Mononuclear cell (primary cell): ENCODE measurements around the gene TENM3. TPM values are rescaled to one million over a fixed set of nuclear protein-coding genes. Genes with fewer than 3 reads are reported as not detected.

Experiments used
- H3K27me3 ChIP-seq: 2 replicates; pipeline ENCODE4 v1.6.0; 2011; ENCODE audit warnings: low read length, control low read depth; ENCODE audit not compliant: insufficient read depth
- H3K4me1 ChIP-seq: 2 replicates; pipeline ENCODE4 v1.5.1; 2011; ENCODE audit warnings: mild to moderate bottlenecking, low read length, control low read depth; ENCODE audit not compliant: insufficient read depth
- H3K4me3 ChIP-seq: 2 replicates; pipeline ENCODE4 v1.5.1; 2011; ENCODE audit warnings: mild to moderate bottlenecking, low read length, moderate library complexity
- H3K9me3 ChIP-seq: 2 replicates; pipeline ENCODE4 v1.5.1; 2011; ENCODE audit warnings: low read depth, mild to moderate bottlenecking, control low read depth, low read length
- total RNA-seq: library from RNA; depleted of rRNA; stranded (reverse); fragments of >200 nt; gene quantifications from one replicate; pipeline ENCODE4 v1.2.3, GENCODE V29; 2012

Gene TENM3
- total RNA-seq, 1 donor = not detected

- Histone ChIP-seq H3K4me1 (no peaks in the 10 kb centered on the region), H3K27me3 (no peaks in the 10 kb centered on the region), H3K4me3 (no peak overlapping the region), H3K9me3 (no peaks in the 10 kb centered on the region)
Observed at GRCh38 chr4:182391111-182391684, 148.0 kb downstream of the TENM3 start.

- no peaks in the 10 kb centered on the region for H3K27me3 ChIP-seq
- no peaks in the 10 kb centered on the region for H3K9me3 ChIP-seq
- H3K4me3 ChIP-seq = no peak overlapping the region
- no peaks in the 10 kb centered on the region for H3K4me1 ChIP-seq
Observed at GRCh38 chr4:182394181-182394580, 151.0 kb downstream of the TENM3 start.

- Histone ChIP-seq H3K27me3 (no peaks in the 10 kb centered on the region), H3K9me3 (no peaks in the 10 kb centered on the region), H3K4me1 (no peaks in the 10 kb centered on the region), H3K4me3 (no peak overlapping the region)
Observed at GRCh38 chr4:182400081-182400480, 156.9 kb downstream of the TENM3 start.

GRCh38 chr4:182400790-182401189 lies 157.6 kb downstream of the TENM3 start:
- H3K4me1 ChIP-seq = no peaks in the 10 kb centered on the region
- H3K4me3 ChIP-seq = no peak overlapping the region

GRCh38 chr4:182404376-182404775 lies 161.2 kb downstream of the TENM3 start:
- no peak overlapping the region for H3K4me3 ChIP-seq
- no peaks in the 10 kb centered on the region for H3K9me3 ChIP-seq
- H3K27me3 ChIP-seq = no peaks in the 10 kb centered on the region
- no peaks in the 10 kb centered on the region for H3K4me1 ChIP-seq

More at GRCh38 chr4:182400790-182401189, 157.6 kb downstream of the TENM3 start:
- Histone ChIP-seq H3K9me3 (no peaks in the 10 kb centered on the region), H3K27me3 (no peaks in the 10 kb centered on the region)

- no peaks in the 10 kb centered on the region for H3K9me3 ChIP-seq
- H3K27me3 ChIP-seq = no peaks in the 10 kb centered on the region
- H3K4me1 ChIP-seq = no peaks in the 10 kb centered on the region
- no peak overlapping the region for H3K4me3 ChIP-seq
Observed at GRCh38 chr4:182405087-182405486, 161.9 kb downstream of the TENM3 start.

GRCh38 chr4:182409271-182409670 lies 166.1 kb downstream of the TENM3 start:
- Histone ChIP-seq H3K4me1 (no peaks in the 10 kb centered on the region), H3K4me3 (no peak overlapping the region), H3K9me3 (peaks cover 6% of the 10 kb centered on the region), H3K27me3 (no peaks in the 10 kb centered on the region)

- Histone ChIP-seq H3K27me3 (no peaks in the 10 kb centered on the region), H3K4me3 (no peak overlapping the region), H3K4me1 (no peaks in the 10 kb centered on the region), H3K9me3 (peaks cover 6% of the 10 kb centered on the region)
Observed at GRCh38 chr4:182411391-182411790, 168.2 kb downstream of the TENM3 start.

- Histone ChIP-seq H3K9me3 (peaks cover 6% of the 10 kb centered on the region), H3K4me1 (no peaks in the 10 kb centered on the region), H3K4me3 (no peak overlapping the region), H3K27me3 (no peaks in the 10 kb centered on the region)
Observed at GRCh38 chr4:182413550-182413949, 170.3 kb downstream of the TENM3 start.

- H3K4me3 ChIP-seq = no peak overlapping the region
- H3K9me3 ChIP-seq = peaks cover 6% of the 10 kb centered on the region
- H3K27me3 ChIP-seq = no peaks in the 10 kb centered on the region
Observed at GRCh38 chr4:182415116-182415515, 171.9 kb downstream of the TENM3 start.

GRCh38 chr4:182416067-182416466 lies 172.9 kb downstream of the TENM3 start:
- H3K4me3 ChIP-seq = no peak overlapping the region
- no peaks in the 10 kb centered on the region for H3K4me1 ChIP-seq
- H3K27me3 ChIP-seq = no peaks in the 10 kb centered on the region
- H3K9me3 ChIP-seq = peaks cover 6% of the 10 kb centered on the region

More at GRCh38 chr4:182415116-182415515, 171.9 kb downstream of the TENM3 start:
- H3K4me1 ChIP-seq = no peaks in the 10 kb centered on the region

- H3K9me3 ChIP-seq = peaks cover 6% of the 10 kb centered on the region
- H3K4me3 ChIP-seq = no peak overlapping the region
- no peaks in the 10 kb centered on the region for H3K27me3 ChIP-seq
- H3K4me1 ChIP-seq = no peaks in the 10 kb centered on the region
Observed at GRCh38 chr4:182418054-182418734, 175.0 kb downstream of the TENM3 start.

GRCh38 chr4:182420189-182420588 lies 177.0 kb downstream of the TENM3 start:
- Histone ChIP-seq H3K27me3 (no peaks in the 10 kb centered on the region), H3K9me3 (no peaks in the 10 kb centered on the region), H3K4me3 (no peak overlapping the region), H3K4me1 (no peaks in the 10 kb centered on the region)

GRCh38 chr4:182421753-182422152 lies 178.6 kb downstream of the TENM3 start:
- Histone ChIP-seq H3K9me3 (no peaks in the 10 kb centered on the region), H3K27me3 (no peaks in the 10 kb centered on the region), H3K4me3 (no peak overlapping the region), H3K4me1 (no peaks in the 10 kb centered on the region)

- Histone ChIP-seq H3K27me3 (no peaks in the 10 kb centered on the region), H3K9me3 (no peaks in the 10 kb centered on the region), H3K4me1 (no peaks in the 10 kb centered on the region), H3K4me3 (no peak overlapping the region)
Observed at GRCh38 chr4:182425302-182425701, 182.1 kb downstream of the TENM3 start.

- Histone ChIP-seq H3K9me3 (no peaks in the 10 kb centered on the region), H3K4me1 (no peaks in the 10 kb centered on the region), H3K27me3 (no peaks in the 10 kb centered on the region), H3K4me3 (no peak overlapping the region)
Observed at GRCh38 chr4:182426901-182427300, 183.7 kb downstream of the TENM3 start.
